H1 (cell line): ENCODE measurements around the gene GAB3. TPM values are rescaled to one million over a fixed set of nuclear protein-coding genes. Genes with fewer than 3 reads are reported as not detected.

Experiments
- ATF2 ChIP-seq: IDR thresholded peaks from 2 replicates; pipeline ENCODE4 v1.6.1; 2012; ENCODE audit warnings: low read length, inconsistent platforms
- BCL11A ChIP-seq, 2 experiments: IDR thresholded peaks; one replicate each; pipeline ENCODE4 v1.6.1; 2011; ENCODE audit warnings: low read depth in 2 of 2, low read length in 2 of 2, mild to moderate bottlenecking in 2 of 2
- CBX8 ChIP-seq: fragments of 300-800, 300-1000 bp; sonication (generic); IDR thresholded peaks from 2 replicates; pipeline ENCODE4 v1.7.1; 2016; ENCODE audit warnings: low read depth, low read length, borderline replicate concordance
- CHD7 ChIP-seq: fragments of 300-600 bp; sonication (generic); IDR thresholded peaks from 2 replicates; pipeline ENCODE4 v1.7.1; 2012; ENCODE audit warnings: low read length, moderate library complexity, mild to moderate bottlenecking, inconsistent platforms; ENCODE audit not compliant: insufficient replicate concordance
- FOSL1 ChIP-seq: IDR thresholded peaks from 2 replicates; pipeline ENCODE4 v1.6.1; 2011; ENCODE audit warnings: mild to moderate bottlenecking, low read depth, low read length, moderate library complexity; ENCODE audit not compliant: insufficient read depth
- HDAC6 ChIP-seq: IDR thresholded peaks from one replicate; pipeline ENCODE4 v1.7.1; 2012; ENCODE audit warnings: low read depth, mild to moderate bottlenecking, inconsistent platforms, low read length, moderate library complexity
- JUND ChIP-seq: IDR thresholded peaks from 2 replicates; pipeline ENCODE4 v1.6.1; 2011; ENCODE audit warnings: mild to moderate bottlenecking, improper control_type of control experiment, low read length
- RBBP5 ChIP-seq: IDR thresholded peaks from 2 replicates; pipeline ENCODE4 v1.7.1; 2012; ENCODE audit warnings: low read depth, mild to moderate bottlenecking, inconsistent platforms, low read length, moderate library complexity, borderline replicate concordance
- RFX5 ChIP-seq: IDR thresholded peaks from 2 replicates; pipeline ENCODE4 v1.6.1; 2011; ENCODE audit warnings: low read depth, low read length, improper control_type of control experiment, borderline replicate concordance
- SP2 ChIP-seq: IDR thresholded peaks from 2 replicates; pipeline ENCODE4 v1.6.1; 2012; ENCODE audit warnings: mild to moderate bottlenecking, low read length, inconsistent platforms
- SP4 ChIP-seq: IDR thresholded peaks from 2 replicates; pipeline ENCODE4 v1.6.1; 2012; ENCODE audit warnings: low read length, inconsistent platforms
- polyA plus RNA-seq, 7 experiments: library from polyadenylated mRNA; depleted of rRNA in 3 of 7; stranded (reverse) in 5 of 7; unstranded in 2 of 7; fragments of >200 nt in 5 of 7; fragments of 200-250 nt in 2 of 7; gene quantifications; 1 replicate in 5 of 7; 2 replicates in 1 of 7; 4 replicates in 1 of 7; pipeline versions ENCODE4 v1.2.1 to v1.2.3, GENCODE V29; 2011 to 2013; ENCODE audit warnings: missing spikeins in 2 of 7, mixed read lengths in 2 of 7
- total RNA-seq: library from RNA; stranded (reverse); fragmentation: NEBNext Ultra II Directional; extraction: Animal tissue kit (Norgen Biotek cat#: 25700); gene quantifications from 2 replicates; pipeline ENCODE4 v1.2.1, GENCODE V29; 2021

The GAB3 gene
- total and polyA plus RNA-seq, 2 of the 8 experiments (the other 6 are each of a cell fraction or from before 2014, with no cell fraction given), result 0.48 to 1.2 TPM

DNA sequence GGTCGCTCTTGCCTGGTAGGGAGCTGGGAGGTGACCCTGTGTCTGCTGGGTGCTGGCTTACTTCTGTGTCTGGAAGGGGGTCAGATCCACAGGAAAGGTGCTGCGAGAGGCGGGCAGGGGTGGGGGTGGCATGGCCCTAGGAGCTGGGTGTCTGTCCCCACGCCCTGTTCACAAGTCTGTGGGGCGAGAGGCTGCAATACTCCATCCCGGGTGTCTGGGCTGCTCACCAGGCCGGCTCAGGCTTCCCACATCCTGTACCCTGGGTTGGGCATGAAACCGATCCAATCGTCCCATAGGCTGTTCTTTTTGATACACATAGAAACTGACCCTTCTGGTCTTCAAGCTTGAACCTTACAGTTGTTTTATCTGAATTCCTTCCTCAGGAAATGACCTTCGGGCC, 96.5 kb downstream of the GAB3 start (continued):
- TF ChIP-seq CHD7, result no peak
- TF ChIP-seq CBX8, result no peak
- TF ChIP-seq HDAC6, result no peak
- no peak for TF ChIP-seq BCL11A (IDR thresholded peaks at IDR 0.05; ENCODE audit: low read depth in 2 of 2, low read length in 2 of 2)
- no peak for TF ChIP-seq FOSL1
- TF ChIP-seq JUND, result no peak
- no peak for TF ChIP-seq SP2
- TF ChIP-seq RFX5, result no peak
- TF ChIP-seq RBBP5, result no peak
- no peak for TF ChIP-seq ATF2
- TF ChIP-seq SP4, result no peak
